Measurements from ENCODE around the gene ARHGAP18. TPM values are rescaled to one million over a fixed set of nuclear protein-coding genes. Genes with fewer than 3 reads are reported as not detected.

The ARHGAP18 gene
- total and polyA plus RNA-seq, 2 experiments from 2014 or later: 0.45 to 1.3 TPM

- Histone ChIP-seq H3K27me3 (no peaks in the 10 kb centered on the region), H3K36me3 (no peaks in the 10 kb centered on the region), H3K27ac (no peak overlapping the region), H3K4me1 (ENCODE audit: low read depth) (no peaks in the 10 kb centered on the region), H3K4me3 (no peak overlapping the region), H3K9me3 (ENCODE audit: low read depth) (no peaks in the 10 kb centered on the region)
- peak in 1 of 2 donors; percentile 91 for DNase-seq (ENCODE audit: low read depth in 1 of 2, low spot score in 1 of 2)
- TF ChIP-seq, protein P1, sequence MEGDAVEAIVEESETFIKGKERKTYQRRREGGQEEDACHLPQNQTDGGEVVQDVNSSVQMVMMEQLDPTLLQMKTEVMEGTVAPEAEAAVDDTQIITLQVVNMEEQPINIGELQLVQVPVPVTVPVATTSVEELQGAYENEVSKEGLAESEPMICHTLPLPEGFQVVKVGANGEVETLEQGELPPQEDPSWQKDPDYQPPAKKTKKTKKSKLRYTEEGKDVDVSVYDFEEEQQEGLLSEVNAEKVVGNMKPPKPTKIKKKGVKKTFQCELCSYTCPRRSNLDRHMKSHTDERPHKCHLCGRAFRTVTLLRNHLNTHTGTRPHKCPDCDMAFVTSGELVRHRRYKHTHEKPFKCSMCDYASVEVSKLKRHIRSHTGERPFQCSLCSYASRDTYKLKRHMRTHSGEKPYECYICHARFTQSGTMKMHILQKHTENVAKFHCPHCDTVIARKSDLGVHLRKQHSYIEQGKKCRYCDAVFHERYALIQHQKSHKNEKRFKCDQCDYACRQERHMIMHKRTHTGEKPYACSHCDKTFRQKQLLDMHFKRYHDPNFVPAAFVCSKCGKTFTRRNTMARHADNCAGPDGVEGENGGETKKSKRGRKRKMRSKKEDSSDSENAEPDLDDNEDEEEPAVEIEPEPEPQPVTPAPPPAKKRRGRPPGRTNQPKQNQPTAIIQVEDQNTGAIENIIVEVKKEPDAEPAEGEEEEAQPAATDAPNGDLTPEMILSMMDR (IDR thresholded peaks at IDR 0.05; ENCODE audit: low read depth, low read length): no peak
Measured at GRCh38 chr6:129635396-129636130, 74.4 kb downstream of the ARHGAP18 start.

GRCh38 chr6:129634411-129635230 lies 75.4 kb downstream of the ARHGAP18 start:
- TF ChIP-seq, protein P1 (IDR thresholded peaks at IDR 0.05; ENCODE audit: low read depth, low read length): no peak
- no peak for DNase-seq (ENCODE audit: low read depth in 1 of 2, low spot score in 1 of 2)
- no peaks in the 10 kb centered on the region for H3K4me1 ChIP-seq (ENCODE audit: low read depth)
- no peak overlapping the region for H3K4me3 ChIP-seq
- no peak overlapping the region for H3K27ac ChIP-seq
- H3K9me3 ChIP-seq (ENCODE audit: low read depth): no peaks in the 10 kb centered on the region
- no peaks in the 10 kb centered on the region for H3K36me3 ChIP-seq
- no peaks in the 10 kb centered on the region for H3K27me3 ChIP-seq

- Histone ChIP-seq H3K27ac (no peak overlapping the region), H3K9me3 (ENCODE audit: low read depth) (no peaks in the 10 kb centered on the region), H3K4me1 (ENCODE audit: low read depth) (no peaks in the 10 kb centered on the region), H3K27me3 (no peaks in the 10 kb centered on the region), H3K4me3 (no peak overlapping the region), H3K36me3 (no peaks in the 10 kb centered on the region)
- TF ChIP-seq, protein P1 (IDR thresholded peaks at IDR 0.05; ENCODE audit: low read depth, low read length): no peak
- DNase-seq (ENCODE audit: low read depth in 1 of 2, low spot score in 1 of 2): no peak
Measured at GRCh38 chr6:129633529-129633928, 76.4 kb downstream of the ARHGAP18 start.

GRCh38 chr6:129632172-129632613 lies 77.8 kb downstream of the ARHGAP18 start:
- no peak for DNase-seq (ENCODE audit: low read depth in 1 of 2, low spot score in 1 of 2)
- TF ChIP-seq, protein P1 (IDR thresholded peaks at IDR 0.05; ENCODE audit: low read depth, low read length): no peak

GRCh38 chr6:129631070-129631469 lies 78.9 kb downstream of the ARHGAP18 start:
- no peak for DNase-seq (ENCODE audit: low read depth in 1 of 2, low spot score in 1 of 2)
- no peaks in the 10 kb centered on the region for H3K27me3 ChIP-seq
- H3K27ac ChIP-seq: no peak overlapping the region
- no peaks in the 10 kb centered on the region for H3K9me3 ChIP-seq (ENCODE audit: low read depth)
- H3K4me3 ChIP-seq: no peak overlapping the region
- no peaks in the 10 kb centered on the region for H3K4me1 ChIP-seq (ENCODE audit: low read depth)
- TF ChIP-seq, protein P1 (IDR thresholded peaks at IDR 0.05; ENCODE audit: low read depth, low read length): no peak
- no peaks in the 10 kb centered on the region for H3K36me3 ChIP-seq

More at GRCh38 chr6:129632172-129632613, 77.8 kb downstream of the ARHGAP18 start:
- H3K9me3 ChIP-seq (ENCODE audit: low read depth): no peaks in the 10 kb centered on the region
- no peak overlapping the region for H3K4me3 ChIP-seq
- no peaks in the 10 kb centered on the region for H3K36me3 ChIP-seq
- H3K27me3 ChIP-seq: no peaks in the 10 kb centered on the region
- H3K27ac ChIP-seq: no peak overlapping the region
- H3K4me1 ChIP-seq (ENCODE audit: low read depth): no peaks in the 10 kb centered on the region
